Thoracic aorta (tissue), 2 donors: ENCODE measurements around the gene VMP1. TPM values are rescaled to one million over a fixed set of nuclear protein-coding genes. Genes with fewer than 3 reads are reported as not detected.
A peak's percentile ranks its signal among the peaks of the same experiment; 100 is the strongest.
"Not testable (repeated sequence)": the region's sequence is repeated elsewhere in the genome, so short reads cannot be mapped to it uniquely, and the experiment has no call there.

Source experiments
- ATAC-seq: fragments of 150-250 bp; one replicate; pipeline ENCODE4 v1.8.0; 2017; ENCODE audit warnings: low read depth; ENCODE audit not compliant: insufficient number of reproducible peaks, low FRiP score
- DNase-seq: peaks from one replicate; pipeline ENCODE4 v3.0.0-alpha.2; 2020; ENCODE audit warnings: low spot score
- H3K27ac ChIP-seq, 2 donors: fragments of 200-600 bp; sonication (generic); 1 replicate in 1 of 2; 2 replicates in 1 of 2; pipeline ENCODE4 v1.5.1; 2016; ENCODE audit warnings: mild to moderate bottlenecking in 2 of 2, moderate library complexity in 2 of 2
- H3K27me3 ChIP-seq: fragments of 200-600 bp; sonication (generic); replicated peaks from 2 replicates; pipeline ENCODE4 v1.6.0; 2016; ENCODE audit warnings: mild to moderate bottlenecking; ENCODE audit not compliant: insufficient read depth
- H3K36me3 ChIP-seq: fragments of 200-600 bp; sonication (generic); one replicate; pipeline ENCODE4 v1.5.1; 2016
- H3K4me1 ChIP-seq, 2 donors: fragments of 200-600 bp; sonication (generic); 1 replicate in 1 of 2; 2 replicates in 1 of 2; pipeline versions ENCODE4 v1.5.1 to v1.6.0; 2016; ENCODE audit warnings: low read depth in 2 of 2, mild to moderate bottlenecking in 1 of 2; ENCODE audit not compliant: control insufficient read depth in 1 of 2
- H3K4me3 ChIP-seq: fragments of 200-600 bp; sonication (generic); 2 replicates; pipeline ENCODE4 v1.5.1; 2016; ENCODE audit warnings: mild to moderate bottlenecking
- H3K9me3 ChIP-seq: fragments of 200-600 bp; sonication (generic); 2 replicates; pipeline ENCODE4 v1.5.1; 2016
- total RNA-seq, 2 donors: library from RNA; depleted of rRNA; stranded (reverse); fragments of >200 nt; gene quantifications; one replicate each; pipeline versions ENCODE4 v1.1.0 to v1.2.3, GENCODE V29; 2016
- TF ChIP-seq, protein P1 (sequence below): fragments of 200-600 bp; sonication (generic); IDR thresholded peaks from one replicate; pipeline ENCODE4 v1.5.1; 2019; ENCODE audit warnings: antibody characterized with exemption

Gene VMP1
- total RNA-seq, 2 donors from 2014 or later = 183 to 728 TPM

DNA sequence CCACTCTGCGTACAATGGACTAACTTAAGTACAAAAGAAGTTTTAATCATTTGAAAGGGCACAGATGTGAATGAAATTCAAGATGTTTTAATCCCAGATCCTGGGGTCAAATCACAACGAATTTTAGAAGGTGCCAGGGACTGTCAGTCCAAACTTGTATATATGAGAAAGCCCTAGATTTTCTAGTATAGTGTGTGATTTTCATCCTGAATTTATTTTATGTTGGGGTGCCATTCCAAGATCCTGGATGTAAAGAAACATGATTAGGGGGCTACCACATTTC lies 121.0 kb downstream of the VMP1 start:
- Histone ChIP-seq H3K4me1 (peaks cover 49 to 79% of the 10 kb centered on the region in 2 donors), H3K27ac (peak overlapping the region; percentile 71 to 80), H3K9me3 (no peaks in the 10 kb centered on the region), H3K27me3 (no peaks in the 10 kb centered on the region), H3K36me3 (no peaks in the 10 kb centered on the region), H3K4me3 (no peak overlapping the region)
- no peak for ATAC-seq
- no peak for DNase-seq
- TF ChIP-seq, protein P1, sequence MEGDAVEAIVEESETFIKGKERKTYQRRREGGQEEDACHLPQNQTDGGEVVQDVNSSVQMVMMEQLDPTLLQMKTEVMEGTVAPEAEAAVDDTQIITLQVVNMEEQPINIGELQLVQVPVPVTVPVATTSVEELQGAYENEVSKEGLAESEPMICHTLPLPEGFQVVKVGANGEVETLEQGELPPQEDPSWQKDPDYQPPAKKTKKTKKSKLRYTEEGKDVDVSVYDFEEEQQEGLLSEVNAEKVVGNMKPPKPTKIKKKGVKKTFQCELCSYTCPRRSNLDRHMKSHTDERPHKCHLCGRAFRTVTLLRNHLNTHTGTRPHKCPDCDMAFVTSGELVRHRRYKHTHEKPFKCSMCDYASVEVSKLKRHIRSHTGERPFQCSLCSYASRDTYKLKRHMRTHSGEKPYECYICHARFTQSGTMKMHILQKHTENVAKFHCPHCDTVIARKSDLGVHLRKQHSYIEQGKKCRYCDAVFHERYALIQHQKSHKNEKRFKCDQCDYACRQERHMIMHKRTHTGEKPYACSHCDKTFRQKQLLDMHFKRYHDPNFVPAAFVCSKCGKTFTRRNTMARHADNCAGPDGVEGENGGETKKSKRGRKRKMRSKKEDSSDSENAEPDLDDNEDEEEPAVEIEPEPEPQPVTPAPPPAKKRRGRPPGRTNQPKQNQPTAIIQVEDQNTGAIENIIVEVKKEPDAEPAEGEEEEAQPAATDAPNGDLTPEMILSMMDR = no peak

DNA sequence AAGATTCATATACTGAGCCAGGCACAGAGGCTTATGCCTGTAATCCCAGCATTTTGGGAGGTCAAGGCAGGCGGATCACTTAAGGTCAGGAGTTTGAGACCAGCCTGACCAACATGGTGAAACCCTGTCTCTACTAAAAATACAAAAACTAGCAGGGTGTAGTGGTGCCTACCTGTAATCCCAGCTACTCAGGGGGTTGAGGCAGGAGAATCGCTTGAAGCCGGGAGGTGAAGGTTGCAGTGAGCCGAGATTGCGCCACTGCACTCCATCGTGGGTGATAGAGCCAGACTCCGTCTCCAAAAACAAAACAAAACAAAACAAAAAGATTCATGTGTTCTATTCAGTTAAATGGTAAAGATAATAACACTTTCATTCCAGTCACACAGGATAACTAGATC lies 121.4 kb downstream of the VMP1 start:
- H3K36me3 ChIP-seq, DNase-seq, H3K27me3 ChIP-seq, ATAC-seq, H3K9me3 ChIP-seq: not testable (repeated sequence)
- Histone ChIP-seq H3K27ac (peak overlapping the region; percentile 71 to 80), H3K4me3 (peak overlapping the region; percentile 24), H3K4me1 (peaks cover 49 to 79% of the 10 kb centered on the region in 2 donors)

DNA sequence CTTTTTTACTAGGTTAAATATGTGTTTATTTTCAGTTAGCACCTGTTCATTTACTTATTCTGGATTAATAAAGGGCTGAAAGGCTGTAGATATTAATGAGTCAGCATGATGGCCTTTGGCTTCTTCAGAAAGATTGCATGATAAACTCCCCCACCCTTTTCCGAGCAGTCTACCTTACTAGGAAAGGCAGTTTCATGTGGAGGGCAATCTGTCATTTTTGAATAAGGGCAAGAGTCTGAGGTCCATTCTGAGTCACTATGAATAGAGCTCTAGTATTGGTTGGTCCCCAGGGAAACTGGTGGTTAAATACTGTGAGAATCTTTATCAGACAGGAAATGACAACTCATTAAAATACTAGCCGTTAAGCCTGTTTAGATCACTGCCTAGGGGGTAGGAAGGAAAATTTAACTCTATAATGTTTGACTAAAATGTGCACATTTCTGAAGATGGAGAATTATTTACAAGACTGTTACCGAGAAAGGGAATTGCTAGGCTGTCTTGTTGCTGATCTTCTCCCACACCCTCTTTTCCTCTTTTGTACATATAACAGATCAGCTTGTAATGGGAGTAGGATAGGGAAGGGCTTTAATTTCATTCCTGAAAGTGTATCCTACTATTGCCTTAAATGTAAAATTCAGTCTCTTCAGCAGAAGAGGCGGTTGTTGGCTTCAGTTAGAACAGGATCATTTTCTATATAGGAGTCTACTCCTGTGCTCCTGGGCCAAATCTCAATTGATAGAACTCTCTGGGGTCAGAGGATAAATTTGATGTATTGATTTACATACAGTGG lies 122.0 kb downstream of the VMP1 start:
- peak; percentile 78 for ATAC-seq
- no peak for DNase-seq
- Histone ChIP-seq H3K4me3 (peak overlapping the region; percentile 24), H3K9me3 (no peaks in the 10 kb centered on the region), H3K36me3 (no peaks in the 10 kb centered on the region), H3K4me1 (peaks cover 49 to 79% of the 10 kb centered on the region in 2 donors), H3K27me3 (no peaks in the 10 kb centered on the region), H3K27ac (peak overlapping the region; percentile 71 to 80)
- TF ChIP-seq, protein P1 = no peak

DNA sequence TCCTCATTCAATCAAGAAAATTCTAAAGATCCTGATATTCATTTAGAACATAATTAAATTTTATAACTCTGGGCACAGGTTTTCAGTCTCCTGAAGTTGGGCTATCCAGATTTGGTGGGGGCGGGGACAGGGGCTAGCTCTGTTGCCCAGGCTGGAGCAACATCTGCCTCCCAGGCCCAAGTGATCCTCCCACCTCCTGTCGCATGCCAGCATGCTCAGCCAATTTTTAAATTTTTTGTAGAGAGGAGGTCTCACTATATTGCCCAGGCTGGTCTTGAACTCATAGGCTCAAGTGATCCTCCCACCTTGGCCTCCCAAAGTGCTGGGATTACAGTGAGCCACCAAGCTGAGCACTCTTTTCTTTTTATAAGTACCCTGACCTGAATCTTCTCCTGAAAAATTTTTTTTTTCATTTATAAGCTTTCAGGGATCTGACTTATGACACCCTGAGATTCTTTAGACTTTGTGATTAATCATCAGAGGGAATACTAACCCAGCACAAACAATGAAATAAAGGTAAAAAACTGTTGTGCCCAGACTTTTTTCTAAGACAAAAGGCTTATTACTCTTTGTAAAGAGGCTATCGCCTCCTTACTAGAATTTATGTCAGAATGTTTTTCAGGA lies 122.7 kb downstream of the VMP1 start:
- H3K27me3 ChIP-seq = no peaks in the 10 kb centered on the region
- no peak overlapping the region for H3K4me3 ChIP-seq
- no peaks in the 10 kb centered on the region for H3K9me3 ChIP-seq
- H3K27ac ChIP-seq = peak overlapping the region; percentile 71 to 80
- H3K4me1 ChIP-seq = peaks cover 48 to 76% of the 10 kb centered on the region in 2 donors
- DNase-seq (no peak), ATAC-seq (no peak)
- no peaks in the 10 kb centered on the region for H3K36me3 ChIP-seq
- TF ChIP-seq, protein P1 = no peak

DNA sequence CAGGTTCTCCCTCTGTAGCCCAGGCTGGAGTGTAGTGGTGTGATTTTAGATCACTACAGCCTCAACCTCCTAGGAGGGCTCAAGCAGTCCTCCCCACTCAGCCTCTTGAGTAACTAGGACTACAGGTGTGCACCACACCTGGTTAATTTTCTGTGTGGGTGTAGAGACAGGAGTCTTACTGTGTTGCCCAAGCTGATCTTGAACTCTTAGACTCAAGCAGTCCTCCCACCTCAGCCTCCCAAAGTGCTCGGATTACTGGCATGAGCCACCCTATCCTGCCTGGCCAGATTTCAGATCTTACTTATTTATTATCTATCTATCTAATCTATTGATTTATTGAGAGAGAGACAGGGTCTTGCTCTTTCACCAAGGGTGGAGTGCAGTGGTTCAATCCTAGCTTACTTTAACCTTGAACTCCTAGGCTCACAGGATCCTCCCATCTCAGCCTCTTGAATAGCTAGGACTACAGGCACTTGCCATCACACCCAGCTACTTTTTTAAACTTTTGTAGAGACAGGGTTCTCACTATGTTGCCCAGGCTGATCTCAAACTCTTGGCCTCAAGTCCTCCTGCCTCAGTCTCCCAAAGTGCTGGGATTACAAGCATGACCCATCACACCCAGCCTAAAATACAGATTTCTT lies 123.5 kb downstream of the VMP1 start:
- no peak for DNase-seq
- TF ChIP-seq, protein P1 = no peak
- H3K4me3 ChIP-seq = no peak overlapping the region
- no peak for ATAC-seq
- H3K27me3 ChIP-seq = no peaks in the 10 kb centered on the region
- H3K36me3 ChIP-seq = no peaks in the 10 kb centered on the region
- no peaks in the 10 kb centered on the region for H3K9me3 ChIP-seq
- H3K27ac ChIP-seq = peak overlapping the region; percentile 71 to 80
- peaks cover 40 to 67% of the 10 kb centered on the region in 2 donors for H3K4me1 ChIP-seq
